Stimulated activated CD8-positive, alpha-beta memory T cell treated with anti-CD3 and anti-CD28 coated beads, Interleukin-4, amount 100 ng/mL, for 4 hours (primary cell): ENCODE results near the gene HOXA10.
A peak's percentile ranks its signal among the peaks of the same experiment; 100 is the strongest.

ENCODE experiments used
- DNase-seq, 2 donors: peaks; one replicate each; pipeline ENCODE4 v3.0.0-alpha.2; 2020; ENCODE audit warnings: low read depth in 2 of 2, low spot score in 1 of 2

HOXA10 gene

DNA sequence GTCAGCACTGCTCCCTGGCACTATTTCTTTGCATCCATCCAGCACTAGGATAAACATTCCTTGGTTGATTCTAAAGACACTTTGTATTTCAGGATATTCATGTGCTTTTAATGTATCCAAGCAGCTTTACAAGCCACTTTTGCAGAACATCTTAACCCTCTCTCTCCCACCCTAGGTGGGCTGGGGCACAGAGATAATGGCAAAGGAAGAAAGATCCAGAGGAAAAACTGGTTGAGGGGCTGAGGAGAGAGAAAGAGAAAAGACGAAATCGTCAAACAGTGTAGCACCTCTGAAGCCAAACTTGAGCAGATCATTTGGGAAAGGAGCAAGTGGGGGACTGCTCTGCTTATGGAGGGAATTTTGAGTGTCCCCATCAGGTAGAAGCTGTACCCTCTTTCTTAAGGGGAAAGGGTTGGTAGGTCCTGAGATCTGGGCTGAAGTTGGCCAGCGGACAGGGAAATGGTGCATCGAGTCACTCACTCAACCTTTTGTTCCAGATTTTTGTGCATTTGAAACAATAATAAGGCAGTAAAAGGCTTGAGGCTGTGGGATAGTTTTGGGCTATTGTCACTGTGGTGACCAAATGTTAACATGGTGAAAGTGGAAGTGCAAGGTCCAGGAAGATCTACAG lies 30.0 kb upstream of the HOXA10 start:
- no peak for DNase-seq

DNA sequence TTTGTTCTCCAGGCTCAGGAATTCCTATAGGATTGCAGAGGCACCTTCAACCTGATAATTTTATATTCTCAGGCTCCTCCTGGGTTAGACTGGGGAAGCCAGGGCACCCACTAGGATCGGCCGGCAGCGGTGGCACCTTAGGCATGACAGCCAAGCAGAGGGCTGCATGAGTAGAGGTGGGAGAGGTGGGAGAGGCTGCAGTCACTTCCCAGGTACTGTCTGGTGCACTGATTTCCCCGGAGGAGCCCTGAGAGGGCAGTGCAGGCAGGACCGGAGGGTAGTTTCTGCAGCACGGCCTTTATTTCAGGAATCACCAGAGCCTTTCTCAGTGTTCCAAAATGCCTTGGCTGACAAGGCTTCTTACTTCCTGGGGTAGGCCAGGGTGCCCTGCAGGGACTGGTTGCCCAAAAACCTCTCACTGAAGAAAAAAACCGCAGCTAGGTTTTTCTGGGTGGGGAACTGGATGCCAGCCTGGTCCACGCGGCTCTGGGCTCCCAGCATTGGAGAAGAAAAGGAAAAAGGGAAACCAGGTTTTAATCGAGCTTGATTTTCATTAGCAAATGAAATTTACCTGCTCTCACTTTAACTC lies 29.3 kb upstream of the HOXA10 start:
- DNase-seq: no peak

- no peak for DNase-seq
Measured at GRCh38 chr7:27202862-27203134, 28.7 kb upstream of the HOXA10 start.

DNA sequence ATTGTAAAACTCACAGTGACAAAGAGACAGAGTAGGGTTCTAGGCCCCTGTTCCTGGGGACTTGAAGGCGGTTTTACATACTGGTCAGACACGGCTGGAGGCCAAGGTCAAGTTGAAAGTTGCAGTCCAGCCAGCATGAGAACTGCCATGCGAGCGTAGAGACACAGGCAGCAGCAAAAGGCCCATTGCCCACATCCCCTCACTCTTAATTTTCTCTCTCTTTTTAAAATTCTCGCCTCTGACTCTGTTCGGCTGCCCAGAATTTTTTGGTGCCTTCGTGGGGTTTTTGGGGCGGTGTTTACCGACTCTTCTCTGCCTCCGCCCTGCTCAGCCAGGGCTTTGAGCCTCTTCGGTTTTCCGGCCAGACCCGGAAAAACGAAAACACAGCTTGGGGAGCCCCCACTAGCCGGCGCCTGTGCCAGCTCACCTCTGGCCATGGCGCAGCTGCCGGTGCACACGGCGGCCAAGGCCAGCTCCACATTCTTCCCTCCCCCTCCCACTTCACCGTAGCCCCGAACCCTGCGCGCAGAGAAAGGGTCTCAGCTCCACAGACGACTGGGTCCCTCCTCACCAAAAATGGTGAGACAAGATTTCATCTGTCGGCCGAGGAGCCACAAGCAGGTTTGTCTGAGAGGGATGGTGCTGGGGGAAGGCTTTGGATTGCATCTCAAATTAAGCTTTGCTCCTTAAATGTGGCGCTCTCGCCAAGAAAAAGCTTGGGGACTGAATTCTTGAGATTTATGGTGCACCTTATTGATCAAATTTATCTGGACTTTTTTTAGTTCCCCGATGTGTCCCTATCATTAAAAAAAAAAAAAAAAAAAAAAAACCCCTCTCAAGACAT lies 28.1 kb upstream of the HOXA10 start:
- no peak for DNase-seq

GRCh38 chr7:27201580-27202017 lies 27.5 kb upstream of the HOXA10 start:
- no peak for DNase-seq

DNA sequence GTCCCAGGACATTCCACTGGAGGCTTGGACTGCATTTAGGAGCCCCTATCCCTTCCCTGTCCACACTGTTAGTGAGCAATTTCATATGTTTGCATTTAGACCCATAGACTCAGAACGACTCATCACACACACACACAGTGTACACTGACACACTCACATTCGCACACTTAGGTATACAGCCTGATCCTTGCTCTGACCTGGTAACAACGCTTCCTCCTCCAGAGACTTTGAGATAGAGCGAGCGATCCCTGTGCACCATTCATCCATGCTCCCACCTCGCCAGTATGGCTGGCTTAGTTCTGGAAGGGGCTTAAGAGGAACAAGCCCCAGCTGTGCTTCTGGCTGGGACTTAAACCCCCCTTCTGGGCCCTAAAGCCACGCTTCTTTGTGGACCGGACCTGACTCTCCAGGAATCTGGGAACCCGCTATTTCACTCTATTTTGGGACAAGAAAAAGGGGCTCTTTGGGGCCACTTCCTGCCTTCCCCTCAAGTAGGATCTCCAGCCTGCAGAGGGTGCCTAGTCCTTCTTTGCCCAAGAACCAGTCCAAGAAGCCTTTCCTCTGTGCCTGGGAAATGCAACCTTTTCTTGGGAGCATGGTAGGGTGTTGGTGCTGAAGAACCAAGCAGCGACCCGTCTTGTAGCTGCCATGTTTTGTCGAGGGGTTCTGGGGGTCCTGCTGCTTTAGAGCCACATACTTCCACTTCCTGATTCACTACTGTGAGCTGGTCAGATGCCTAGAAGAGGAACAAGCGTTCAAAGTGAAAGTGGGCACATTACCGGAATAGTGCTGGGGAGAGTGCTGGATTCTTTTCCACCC lies 26.9 kb upstream of the HOXA10 start:
- DNase-seq: no peak

DNA sequence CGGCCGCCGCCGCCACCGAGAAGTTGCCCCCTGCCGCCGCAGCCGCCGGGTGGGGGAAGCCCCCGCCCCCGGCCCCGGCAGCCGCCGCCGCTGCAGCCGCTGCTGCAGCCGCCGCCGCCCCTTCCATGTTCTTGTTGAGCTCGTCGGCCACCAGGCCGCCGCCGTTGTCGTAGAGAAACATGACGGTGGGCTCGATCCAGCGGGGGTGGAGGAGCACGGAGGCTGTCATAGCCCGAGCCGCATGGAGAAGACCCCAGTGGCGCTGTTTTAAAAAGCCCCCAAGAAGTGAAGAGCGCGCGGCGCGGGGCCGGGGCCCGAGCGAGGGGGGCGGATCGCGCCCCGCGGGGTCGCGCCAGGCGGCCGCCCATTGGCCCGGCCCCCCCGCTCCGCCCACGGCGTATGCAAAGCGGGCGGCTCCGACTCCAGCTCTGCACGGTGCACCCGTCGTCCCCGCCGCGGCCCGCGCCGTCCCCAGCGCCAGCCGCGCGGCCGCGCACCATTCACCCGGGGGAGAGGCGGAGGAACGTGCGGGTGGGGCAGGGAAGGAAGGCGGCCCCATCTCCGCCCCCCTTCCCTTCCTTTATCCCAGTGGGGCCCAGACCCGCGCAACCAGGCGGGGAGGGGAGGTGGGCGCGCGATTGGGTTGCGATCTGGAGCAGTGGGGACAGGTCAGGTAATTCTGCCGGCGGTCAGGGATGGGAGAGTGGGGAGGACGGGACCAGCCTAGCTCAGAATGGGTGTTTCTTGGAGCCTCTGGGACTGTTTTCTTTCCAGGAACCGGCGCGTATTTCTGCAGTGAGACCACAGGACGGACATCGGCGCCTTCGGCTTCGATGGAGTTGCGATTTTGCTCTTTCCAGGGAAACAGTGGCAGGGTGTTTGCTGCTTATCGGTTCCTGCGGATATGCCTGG lies 26.0 kb upstream of the HOXA10 start, which contains the start of gene HOXA13:
Gene HOXA13, minus strand, starts transcription at position 243 of the 912 bp plus-strand sequence. Its CDS starts 14 bp downstream, at position 229.
- DNase-seq: no peak

DNA sequence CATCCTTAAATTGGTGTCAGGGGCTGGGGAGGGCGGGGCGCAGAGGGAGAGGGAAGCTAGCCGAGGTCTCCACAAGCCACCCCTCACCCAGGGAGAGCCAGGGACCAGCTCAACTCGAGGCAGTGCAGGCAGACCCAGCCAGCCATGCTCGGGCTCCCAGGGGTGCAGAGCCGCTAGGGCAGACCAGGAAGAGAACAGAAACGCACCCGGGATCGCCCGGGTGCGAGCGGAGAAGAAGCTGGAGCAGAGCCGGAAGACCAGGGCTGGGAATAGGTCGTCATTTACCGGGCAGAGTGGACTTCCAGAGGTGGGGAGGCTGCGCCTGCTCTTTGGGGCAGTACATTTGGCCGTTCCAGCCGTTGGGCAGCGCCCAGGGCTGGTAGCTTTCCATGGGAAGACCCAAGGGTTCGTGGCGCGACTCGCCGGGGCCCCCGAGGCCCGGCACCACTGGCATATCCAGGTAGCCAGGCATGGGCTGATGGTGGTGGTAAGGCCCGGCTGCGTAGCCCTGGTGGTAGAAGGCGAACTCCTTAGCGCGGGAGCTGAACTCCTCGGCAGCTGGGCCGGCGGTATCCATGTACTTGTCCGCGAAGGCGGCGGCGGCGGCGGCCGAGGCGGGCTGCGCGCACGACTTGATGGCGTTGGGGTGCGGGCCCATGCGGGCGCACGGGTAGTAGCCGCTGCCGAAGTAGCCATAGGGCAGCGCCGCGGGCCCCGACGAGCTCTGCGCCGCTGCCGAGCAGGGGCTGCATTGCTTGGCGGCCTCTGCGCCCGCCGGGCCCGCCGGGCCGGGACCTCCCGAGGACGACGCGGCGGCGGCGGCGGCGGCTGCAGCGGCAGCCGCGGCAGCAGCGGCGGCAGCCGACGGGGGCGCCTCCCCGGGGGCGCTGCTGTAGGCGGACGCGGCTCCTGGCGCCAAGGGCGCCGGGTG lies 25.0 kb upstream of the HOXA10 start:
- DNase-seq: no peak

DNA sequence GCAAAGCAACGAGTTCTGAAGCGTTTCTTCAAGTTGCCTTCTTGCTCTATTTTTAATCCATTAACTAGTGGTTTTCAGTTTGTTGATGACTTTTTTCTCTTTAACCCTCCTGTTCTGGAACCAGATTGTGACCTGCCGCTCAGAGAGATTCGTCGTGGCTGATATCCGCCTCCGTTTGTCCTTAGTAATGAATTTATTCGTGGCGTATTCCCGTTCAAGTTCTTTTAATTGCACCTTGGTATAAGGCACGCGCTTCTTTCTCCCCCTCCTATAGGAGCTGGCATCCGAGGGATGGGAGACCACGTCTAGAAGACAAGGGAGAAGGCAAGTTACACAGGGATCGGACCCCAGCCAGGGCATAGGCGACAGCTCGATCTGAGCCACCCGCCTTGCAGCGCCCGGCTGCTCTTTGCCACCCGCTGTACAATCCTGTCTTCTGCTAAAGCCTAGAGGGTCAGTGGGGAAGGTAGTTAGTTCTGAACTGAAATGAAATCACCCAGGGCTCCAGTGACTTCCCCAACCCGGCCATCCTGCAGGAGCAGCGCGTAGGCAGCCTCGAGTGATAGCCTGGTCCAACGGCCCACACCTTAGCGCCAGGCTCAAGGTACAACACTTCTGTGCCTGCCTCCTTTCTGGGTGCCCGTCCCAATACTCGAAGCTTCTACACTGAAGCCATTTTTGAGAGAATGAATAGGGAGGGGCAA lies 24.2 kb upstream of the HOXA10 start:
- DNase-seq: no peak

DNA sequence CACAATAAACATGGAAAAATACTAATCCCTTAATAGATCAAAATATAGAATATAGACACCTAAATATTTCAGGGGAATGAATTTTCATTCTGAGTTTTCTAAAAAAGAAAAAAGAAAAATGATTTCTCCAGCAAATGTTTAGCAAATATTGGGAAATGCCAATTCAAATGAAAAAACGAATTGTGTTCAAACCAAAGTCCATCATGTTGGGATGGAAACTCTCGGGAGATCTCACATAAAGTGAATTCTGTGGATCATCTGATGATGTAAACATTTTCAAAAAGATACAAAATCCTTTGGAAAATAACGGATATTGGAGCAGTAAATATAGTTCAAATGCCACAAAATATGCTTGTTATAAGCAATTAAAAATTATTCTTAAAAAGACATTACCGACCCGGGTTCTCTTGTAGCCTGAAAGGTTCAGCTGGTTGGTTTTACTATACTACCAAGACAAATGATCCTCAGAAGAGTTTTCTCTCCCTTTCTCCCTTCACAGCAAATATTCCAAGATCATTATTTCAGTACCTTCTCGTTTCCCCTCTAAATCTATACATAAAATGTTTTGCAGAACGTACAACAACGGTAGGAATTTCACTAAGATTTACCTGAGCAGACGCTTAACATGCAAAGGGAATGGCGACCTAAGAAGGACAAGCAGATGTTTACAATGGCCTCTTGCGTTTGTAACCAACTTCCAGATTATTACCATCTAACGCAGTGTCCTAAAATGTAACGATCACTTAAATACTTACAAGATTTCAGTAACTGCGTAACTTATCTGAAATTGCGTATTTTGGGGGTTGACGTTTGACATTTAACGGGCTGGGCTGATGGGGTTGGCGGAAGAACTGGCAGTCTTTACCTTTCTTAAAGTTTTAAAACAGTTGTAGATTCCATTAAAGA lies 23.3 kb upstream of the HOXA10 start:
- DNase-seq: no peak

DNA sequence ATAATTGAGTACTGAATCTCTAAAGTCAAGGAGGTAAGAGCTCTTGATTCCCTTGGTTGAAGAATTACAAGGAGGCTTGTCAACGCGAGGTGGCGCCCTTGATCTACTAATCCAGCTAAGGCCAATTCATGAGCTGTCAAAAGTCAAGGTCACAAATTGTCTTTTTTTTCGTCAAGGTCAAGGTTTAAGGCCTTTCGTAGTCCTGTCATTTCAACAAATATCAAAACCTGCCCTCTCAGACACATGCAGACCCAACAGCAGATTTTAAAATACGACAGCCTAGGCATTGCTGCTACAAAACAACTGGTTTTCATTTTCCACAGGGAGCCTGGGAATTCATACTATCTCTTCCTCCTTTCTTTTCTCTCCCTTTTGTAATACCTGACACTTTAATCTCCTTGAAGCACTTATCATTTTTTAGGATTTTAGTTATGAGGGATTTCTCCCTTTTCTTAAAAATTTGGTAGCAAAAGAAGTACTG lies 22.2 kb upstream of the HOXA10 start:
- DNase-seq: peak; percentile 56 to 85

GRCh38 chr7:27194686-27195379 lies 20.7 kb upstream of the HOXA10 start:
- no peak for DNase-seq

DNA sequence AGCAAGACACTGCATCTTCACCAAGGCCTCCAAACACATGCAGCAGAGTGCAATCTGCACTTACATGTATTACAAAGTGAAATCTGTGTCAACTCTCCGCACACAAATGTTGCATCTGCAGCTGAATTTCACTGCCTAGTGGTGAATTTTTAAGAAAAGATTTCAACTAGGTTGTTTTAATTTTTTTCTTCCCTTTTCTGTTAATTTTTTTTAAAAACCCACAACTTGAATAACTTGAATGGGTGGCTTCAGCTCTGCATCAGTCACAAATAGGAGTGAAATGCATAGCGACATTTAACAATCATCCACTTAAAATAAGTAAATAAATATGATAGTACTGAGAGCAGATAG lies 19.9 kb upstream of the HOXA10 start:
- DNase-seq: no peak

GRCh38 chr7:27193335-27194001 lies 19.3 kb upstream of the HOXA10 start:
- no peak for DNase-seq

DNA sequence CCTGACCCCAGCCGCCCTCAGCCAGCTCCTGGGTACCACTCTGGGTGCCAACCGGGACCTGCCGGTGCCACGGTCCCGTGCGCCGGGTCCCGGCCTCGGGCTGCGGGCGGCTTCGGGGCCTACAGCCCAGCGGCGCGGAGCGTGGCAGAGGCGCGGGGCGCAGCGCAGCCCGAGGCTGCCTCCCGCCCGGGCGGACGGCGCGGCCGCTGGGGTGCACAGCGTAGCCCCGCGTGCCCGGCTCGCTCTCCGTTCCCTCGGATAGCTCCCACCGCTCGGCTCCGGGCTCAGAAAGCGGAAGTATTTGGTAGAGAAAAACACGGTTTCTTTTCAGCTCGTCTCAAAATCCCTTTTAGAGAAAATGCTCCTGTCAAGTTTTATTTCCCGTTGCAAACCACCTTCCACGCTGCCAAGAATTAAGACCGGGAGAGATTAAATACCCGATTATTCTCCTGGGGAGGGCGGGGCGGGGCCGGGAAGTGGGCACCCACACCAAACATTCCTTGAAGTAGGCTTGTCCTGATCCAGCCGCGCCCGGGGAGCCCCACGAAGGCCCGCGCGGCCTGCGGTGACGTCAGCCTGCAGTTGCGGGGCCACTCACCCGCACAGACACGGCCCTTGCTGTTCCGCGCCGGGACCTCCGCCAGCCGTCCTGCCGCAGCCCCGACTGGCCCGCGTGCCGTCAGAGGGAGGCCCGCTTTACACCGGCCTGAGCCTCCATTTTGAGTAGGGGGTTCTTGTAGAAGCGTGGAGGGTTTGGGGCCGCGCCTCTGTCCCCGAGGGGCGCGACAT lies 18.6 kb upstream of the HOXA10 start:
- DNase-seq: no peak
